ENCODE measurements around the gene DPM3.

Gene DPM3

DNA sequence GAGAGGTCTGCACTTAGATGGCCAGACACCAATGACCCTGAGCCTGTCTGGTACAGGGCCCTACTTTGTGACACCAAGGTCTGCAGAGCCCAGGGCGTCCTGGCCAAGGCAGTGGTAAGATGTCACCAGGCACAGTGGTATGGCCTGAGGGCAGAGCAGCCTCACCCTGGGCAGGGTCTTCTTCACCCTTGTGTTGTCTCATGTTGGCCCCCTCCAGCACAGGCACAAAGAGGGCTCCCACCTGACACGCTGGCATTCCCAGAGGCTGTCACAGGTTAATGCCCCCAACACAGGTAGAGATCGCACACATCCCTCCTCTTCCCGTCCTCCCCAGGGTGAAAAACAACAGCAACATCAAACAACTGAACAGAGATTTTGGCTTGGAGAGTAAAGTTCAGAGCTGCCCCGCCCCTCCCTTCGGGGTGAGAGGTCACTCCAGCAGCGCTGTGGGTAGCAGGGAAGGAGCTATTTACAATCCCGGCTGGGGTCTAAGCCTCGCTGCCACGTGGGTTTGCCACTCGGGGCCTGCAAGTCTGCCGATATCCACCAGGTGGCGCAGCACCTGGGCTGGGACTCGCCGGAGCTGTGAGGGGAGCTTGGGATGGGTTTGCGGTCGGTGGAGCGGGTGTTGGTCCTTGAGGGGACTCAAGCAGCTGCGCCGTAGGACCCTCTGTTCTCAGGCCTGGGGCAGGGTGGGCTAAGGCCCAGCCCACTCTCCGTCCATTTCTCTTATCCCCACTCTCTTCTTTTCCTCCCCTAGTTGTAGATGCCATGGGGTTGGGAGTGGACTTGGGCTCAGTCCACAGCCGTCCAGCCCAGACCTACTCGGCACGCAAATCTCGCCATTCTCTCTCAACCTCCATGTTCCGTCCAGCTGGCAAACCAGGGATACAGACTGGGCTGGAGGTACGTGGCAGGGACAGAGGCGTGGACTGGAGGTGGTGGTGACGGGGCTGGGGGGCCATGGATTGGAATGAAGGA is 49.0 kb downstream of the DPM3 start:
- H3K9me3 ChIP-seq (ENCODE audit: severe bottlenecking), result no peaks in the 10 kb centered on the region
- no peaks in the 10 kb centered on the region for H3K27me3 ChIP-seq (ENCODE audit: insufficient read depth, low read depth, severe bottlenecking)
- no peaks in the 10 kb centered on the region for H3K36me3 ChIP-seq
- H3K27ac ChIP-seq, result no peak overlapping the region
- peak; percentile 98 for DNase-seq
- TF ChIP-seq, protein P1, sequence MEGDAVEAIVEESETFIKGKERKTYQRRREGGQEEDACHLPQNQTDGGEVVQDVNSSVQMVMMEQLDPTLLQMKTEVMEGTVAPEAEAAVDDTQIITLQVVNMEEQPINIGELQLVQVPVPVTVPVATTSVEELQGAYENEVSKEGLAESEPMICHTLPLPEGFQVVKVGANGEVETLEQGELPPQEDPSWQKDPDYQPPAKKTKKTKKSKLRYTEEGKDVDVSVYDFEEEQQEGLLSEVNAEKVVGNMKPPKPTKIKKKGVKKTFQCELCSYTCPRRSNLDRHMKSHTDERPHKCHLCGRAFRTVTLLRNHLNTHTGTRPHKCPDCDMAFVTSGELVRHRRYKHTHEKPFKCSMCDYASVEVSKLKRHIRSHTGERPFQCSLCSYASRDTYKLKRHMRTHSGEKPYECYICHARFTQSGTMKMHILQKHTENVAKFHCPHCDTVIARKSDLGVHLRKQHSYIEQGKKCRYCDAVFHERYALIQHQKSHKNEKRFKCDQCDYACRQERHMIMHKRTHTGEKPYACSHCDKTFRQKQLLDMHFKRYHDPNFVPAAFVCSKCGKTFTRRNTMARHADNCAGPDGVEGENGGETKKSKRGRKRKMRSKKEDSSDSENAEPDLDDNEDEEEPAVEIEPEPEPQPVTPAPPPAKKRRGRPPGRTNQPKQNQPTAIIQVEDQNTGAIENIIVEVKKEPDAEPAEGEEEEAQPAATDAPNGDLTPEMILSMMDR (IDR thresholded peaks at IDR 0.05; ENCODE audit: low read depth, low read length), result peak; percentile 100
- H3K4me3 ChIP-seq (ENCODE audit: low read depth, low read length), result no peak overlapping the region
